ENCODE measurements around the gene GFPT2.

Gene GFPT2

GRCh38 chr5:180334751-180335613, 18.2 kb downstream of the GFPT2 start:
- H3K4me3 ChIP-seq, result no peak overlapping the region
- H3K27me3 ChIP-seq, result no peaks in the 10 kb centered on the region
- H3K36me3 ChIP-seq, result peaks cover 7 to 31% (median 25%) of the 10 kb centered on the region in 3 donors
- no peak for DNase-seq
- H3K27ac ChIP-seq, result no peak overlapping the region
- no peak for TF ChIP-seq CTCF (IDR thresholded peaks at IDR 0.05)
- peaks cover 0 to 6% (median 2%) of the 10 kb centered on the region in 4 donors for H3K4me1 ChIP-seq
- H3K9me3 ChIP-seq, result no peaks in the 10 kb centered on the region
- intact Hi-C loops (cut with DNase I; ENCODE audit: low total_unique reads), result no loop called here

- Histone ChIP-seq H3K36me3 (peaks cover 7 to 31% (median 25%) of the 10 kb centered on the region in 3 donors), H3K4me3 (no peak overlapping the region), H3K9me3 (no peaks in the 10 kb centered on the region), H3K27ac (no peak overlapping the region), H3K27me3 (no peaks in the 10 kb centered on the region), H3K4me1 (peaks cover 0 to 6% (median 2%) of the 10 kb centered on the region in 4 donors)
- DNase-seq, result no peak
- no peak for TF ChIP-seq CTCF (IDR thresholded peaks at IDR 0.05)
- intact Hi-C loops (cut with DNase I; ENCODE audit: low total_unique reads), result no loop called here
Measured at GRCh38 chr5:180334176-180334575, 19.0 kb downstream of the GFPT2 start.

- DNase-seq, result peak in 1 of 2 donors; percentile 44
- H3K27me3 ChIP-seq, result no peaks in the 10 kb centered on the region
- H3K9me3 ChIP-seq, result no peaks in the 10 kb centered on the region
- H3K4me3 ChIP-seq, result no peak overlapping the region
- no peak for TF ChIP-seq CTCF (IDR thresholded peaks at IDR 0.05)
- peaks cover 0 to 6% (median 2%) of the 10 kb centered on the region in 4 donors for H3K4me1 ChIP-seq
- intact Hi-C loops (cut with DNase I; ENCODE audit: low total_unique reads), result no loop called here
- H3K36me3 ChIP-seq, result peaks cover 7 to 31% (median 25%) of the 10 kb centered on the region in 3 donors
- H3K27ac ChIP-seq, result no peak overlapping the region
Measured at GRCh38 chr5:180333661-180334060, 19.5 kb downstream of the GFPT2 start.

- no peak overlapping the region for H3K4me3 ChIP-seq
- no peak for DNase-seq
- no peak overlapping the region for H3K27ac ChIP-seq
- intact Hi-C loops (cut with DNase I; ENCODE audit: low total_unique reads), result no loop called here
- no peaks in the 10 kb centered on the region for H3K27me3 ChIP-seq
- no peaks in the 10 kb centered on the region for H3K9me3 ChIP-seq
- no peak for TF ChIP-seq CTCF (IDR thresholded peaks at IDR 0.05)
- H3K4me1 ChIP-seq, result peaks cover 0 to 6% (median 2%) of the 10 kb centered on the region in 4 donors
- peaks cover 4 to 30% (median 21%) of the 10 kb centered on the region in 3 donors for H3K36me3 ChIP-seq
Measured at GRCh38 chr5:180332861-180333260, 20.3 kb downstream of the GFPT2 start.

GRCh38 chr5:180332051-180332517, 21.1 kb downstream of the GFPT2 start:
- Histone ChIP-seq H3K4me3 (no peak overlapping the region), H3K27ac (peak overlapping the region in 1 of 2 donors; percentile 22), H3K27me3 (no peaks in the 10 kb centered on the region), H3K9me3 (no peaks in the 10 kb centered on the region), H3K4me1 (peaks cover 0 to 6% (median 2%) of the 10 kb centered on the region in 4 donors), H3K36me3 (peaks cover 0 to 26% (median 16%) of the 10 kb centered on the region in 3 donors)
- TF ChIP-seq CTCF (IDR thresholded peaks at IDR 0.05), result no peak
- intact Hi-C loops (cut with DNase I; ENCODE audit: low total_unique reads), result no loop called here
- no peak for DNase-seq

Data from tibial artery (tissue), 4 donors.